ENCODE data around the gene BUB1B.
"Not testable (repeated sequence)": the region's sequence is repeated elsewhere in the genome, so short reads cannot be mapped to it uniquely, and the experiment has no call there.

Gene BUB1B, protein sequence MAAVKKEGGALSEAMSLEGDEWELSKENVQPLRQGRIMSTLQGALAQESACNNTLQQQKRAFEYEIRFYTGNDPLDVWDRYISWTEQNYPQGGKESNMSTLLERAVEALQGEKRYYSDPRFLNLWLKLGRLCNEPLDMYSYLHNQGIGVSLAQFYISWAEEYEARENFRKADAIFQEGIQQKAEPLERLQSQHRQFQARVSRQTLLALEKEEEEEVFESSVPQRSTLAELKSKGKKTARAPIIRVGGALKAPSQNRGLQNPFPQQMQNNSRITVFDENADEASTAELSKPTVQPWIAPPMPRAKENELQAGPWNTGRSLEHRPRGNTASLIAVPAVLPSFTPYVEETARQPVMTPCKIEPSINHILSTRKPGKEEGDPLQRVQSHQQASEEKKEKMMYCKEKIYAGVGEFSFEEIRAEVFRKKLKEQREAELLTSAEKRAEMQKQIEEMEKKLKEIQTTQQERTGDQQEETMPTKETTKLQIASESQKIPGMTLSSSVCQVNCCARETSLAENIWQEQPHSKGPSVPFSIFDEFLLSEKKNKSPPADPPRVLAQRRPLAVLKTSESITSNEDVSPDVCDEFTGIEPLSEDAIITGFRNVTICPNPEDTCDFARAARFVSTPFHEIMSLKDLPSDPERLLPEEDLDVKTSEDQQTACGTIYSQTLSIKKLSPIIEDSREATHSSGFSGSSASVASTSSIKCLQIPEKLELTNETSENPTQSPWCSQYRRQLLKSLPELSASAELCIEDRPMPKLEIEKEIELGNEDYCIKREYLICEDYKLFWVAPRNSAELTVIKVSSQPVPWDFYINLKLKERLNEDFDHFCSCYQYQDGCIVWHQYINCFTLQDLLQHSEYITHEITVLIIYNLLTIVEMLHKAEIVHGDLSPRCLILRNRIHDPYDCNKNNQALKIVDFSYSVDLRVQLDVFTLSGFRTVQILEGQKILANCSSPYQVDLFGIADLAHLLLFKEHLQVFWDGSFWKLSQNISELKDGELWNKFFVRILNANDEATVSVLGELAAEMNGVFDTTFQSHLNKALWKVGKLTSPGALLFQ

DNA sequence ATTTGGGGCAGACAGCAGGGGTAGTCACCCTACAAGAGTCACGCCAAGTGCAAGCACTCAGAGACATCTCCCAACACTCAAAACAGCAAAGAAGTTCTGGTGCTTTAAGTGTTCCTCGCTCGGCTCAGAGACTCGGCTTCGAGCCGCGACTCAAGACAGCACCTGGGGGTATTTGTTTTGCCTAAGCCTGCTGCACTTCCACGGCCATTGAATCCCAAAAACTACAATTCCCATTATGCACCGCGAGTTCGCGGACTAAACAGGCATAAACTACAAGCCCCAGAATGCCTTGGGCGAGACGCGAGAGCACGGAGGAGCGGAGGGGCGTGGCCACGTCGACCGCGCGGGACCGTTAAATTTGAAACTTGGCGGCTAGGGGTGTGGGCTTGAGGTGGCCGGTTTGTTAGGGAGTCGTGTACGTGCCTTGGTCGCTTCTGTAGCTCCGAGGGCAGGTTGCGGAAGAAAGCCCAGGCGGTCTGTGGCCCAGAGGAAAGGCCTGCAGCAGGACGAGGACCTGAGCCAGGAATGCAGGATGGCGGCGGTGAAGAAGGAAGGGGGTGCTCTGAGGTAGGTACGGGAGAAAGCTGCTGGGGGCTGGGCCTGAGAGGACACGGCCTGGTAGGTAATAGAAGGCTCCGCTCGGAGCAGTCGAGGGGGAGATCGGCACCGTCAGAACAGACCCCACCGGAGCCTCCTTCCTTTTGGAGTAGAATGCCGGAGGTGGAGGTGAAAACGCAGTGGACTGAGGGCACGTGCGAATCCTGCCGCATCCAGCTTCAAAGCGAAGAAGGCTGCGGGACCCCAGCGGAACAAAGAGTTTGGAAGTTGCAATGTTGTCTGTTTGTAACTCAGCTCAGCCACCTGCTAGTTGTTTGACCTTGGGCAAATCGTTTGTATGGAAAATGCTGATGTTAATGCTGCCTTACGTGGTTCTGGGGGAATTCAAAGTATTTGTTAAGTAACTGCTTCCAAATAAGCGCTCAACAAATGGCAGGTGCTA, at the start of gene BUB1B:
Gene BUB1B, plus strand, starts transcription at position 381 of the 1,000 bp plus-strand sequence. Its CDS starts 152 bp downstream, at position 533.
- DNase-seq: peak; percentile 96

DNA sequence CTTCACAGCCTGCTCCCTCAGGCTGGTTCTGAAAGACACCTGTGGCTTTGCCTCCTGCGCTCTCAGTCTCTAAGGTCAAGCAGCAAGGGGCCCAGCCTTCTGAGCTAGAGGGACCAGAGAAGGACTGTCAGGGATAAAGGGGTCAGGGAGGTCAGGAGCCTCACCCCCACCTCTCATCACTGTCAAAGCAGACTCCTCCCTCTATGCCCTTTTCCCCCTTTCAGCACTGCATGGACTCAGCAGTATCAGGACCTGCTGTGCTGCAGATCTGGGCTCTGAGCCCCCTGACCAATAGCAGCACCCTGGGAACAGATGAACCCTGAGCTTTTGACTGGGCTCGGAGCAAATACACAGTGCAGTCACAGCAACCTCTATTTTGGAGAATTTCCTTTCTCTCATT, 49.0 kb upstream of the BUB1B start:
- no peak for DNase-seq

DNA sequence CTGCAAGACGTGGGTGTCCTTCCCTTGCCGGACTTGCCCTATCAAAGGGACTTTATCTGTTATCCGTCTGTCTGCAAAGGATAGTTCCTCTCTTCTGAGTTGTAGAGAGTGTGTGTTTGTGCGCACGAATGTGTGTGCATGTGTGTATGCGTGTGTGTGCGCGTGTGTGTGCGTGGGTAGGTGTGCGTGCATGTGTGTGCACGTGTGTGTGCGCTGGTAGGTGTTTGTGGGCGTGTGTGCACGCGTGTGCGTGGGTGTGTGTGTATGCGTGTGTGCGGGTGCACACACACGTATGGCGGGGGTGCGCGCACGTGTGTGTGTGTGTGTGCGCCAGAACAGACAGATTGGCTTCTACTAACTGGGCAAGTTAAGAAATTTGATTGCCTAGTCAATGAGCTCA, 48.1 kb upstream of the BUB1B start:
- DNase-seq: no peak

DNA sequence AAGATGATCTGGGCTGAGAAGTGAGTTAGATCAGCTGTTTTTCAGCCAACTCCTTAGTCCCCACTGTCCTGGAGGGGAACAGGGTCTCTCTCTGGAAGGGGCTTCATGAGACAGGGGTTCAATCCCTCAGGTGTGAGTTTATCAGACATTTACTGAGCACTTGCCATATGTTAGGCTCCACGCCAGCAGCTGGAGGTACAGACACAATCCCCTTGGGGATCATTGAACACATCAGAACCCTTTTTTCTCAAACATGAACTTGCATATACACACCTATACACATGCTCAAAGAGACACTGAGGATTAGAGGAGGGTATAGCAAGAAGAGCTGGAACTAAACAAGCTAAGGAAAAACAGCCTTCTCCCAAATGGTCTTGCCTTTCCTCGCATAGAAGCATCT, 46.7 kb upstream of the BUB1B start:
- no peak for DNase-seq

GRCh38 chr15:40115106-40115505, 45.8 kb upstream of the BUB1B start:
- not testable (repeated sequence) for DNase-seq

DNA sequence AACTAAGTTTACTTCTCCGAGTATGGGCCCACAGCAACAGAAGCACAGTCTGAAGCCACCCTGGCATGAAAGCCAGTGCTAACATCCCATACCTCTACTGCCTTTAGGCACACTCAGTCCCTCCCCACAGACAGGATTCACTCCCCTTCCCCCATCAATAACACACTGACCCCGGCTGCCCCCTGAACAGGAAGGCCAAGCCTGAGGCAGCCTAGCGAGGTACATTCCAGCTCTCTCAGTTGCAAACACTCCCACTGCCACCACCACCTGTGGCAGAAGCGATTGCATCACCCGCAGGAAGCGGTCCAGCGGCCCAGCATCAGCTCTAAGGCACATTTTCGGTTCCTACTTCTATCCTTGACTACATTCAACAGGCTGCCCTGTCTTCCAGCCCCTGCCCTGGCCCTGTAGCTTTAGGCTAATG, 45.2 kb upstream of the BUB1B start:
- peak; percentile 79 for DNase-seq

DNA sequence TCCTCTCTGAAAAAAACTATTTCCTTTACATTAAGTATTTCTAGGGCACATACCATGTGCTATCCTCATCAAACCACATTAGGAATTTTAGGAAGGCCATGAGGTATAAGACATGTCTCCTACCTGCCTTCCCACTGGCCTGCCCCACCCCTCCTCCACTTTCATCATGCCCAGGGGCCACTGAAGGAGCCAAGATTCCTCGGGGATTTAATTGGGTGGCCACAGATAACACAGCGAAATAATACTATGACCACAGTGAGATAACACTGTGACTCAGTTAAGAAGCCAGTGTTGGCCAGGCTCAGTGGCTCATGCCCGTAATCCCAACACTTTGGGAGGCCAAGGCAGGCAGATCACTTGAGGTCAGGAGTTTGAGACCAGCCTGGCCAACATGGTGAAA, 42.4 kb upstream of the BUB1B start:
- no peak for DNase-seq

- DNase-seq: peak; percentile 94
Measured at GRCh38 chr15:40121911-40122638, 38.8 kb upstream of the BUB1B start.

DNA sequence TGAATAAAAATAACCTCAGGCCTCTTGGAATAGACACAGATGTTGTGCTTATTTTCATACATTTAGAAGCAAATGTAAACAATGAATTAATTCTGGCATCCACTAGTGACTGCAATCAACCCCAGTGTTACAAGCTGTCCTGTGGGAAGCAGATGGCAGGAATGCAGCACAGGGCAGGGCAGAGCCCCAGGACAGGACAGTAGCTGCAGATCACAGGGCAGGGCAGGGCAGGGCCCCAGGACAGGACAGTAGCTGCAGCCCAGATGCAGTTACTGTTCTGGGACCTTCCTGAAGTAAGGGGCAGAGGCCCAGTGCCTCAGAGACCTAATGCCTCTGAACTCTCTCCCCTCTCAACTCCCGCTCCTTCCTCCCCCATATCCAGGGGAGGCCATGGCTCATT, 37.9 kb upstream of the BUB1B start:
- not testable (repeated sequence) for DNase-seq

- DNase-seq: not testable (repeated sequence)
Measured at GRCh38 chr15:40123863-40124262, 37.0 kb upstream of the BUB1B start.

- not testable (repeated sequence) for DNase-seq
Measured at GRCh38 chr15:40124333-40124732, 36.5 kb upstream of the BUB1B start.

GRCh38 chr15:40124807-40125285, 36.0 kb upstream of the BUB1B start:
- DNase-seq: not testable (repeated sequence)

- DNase-seq: no peak
Measured at GRCh38 chr15:40125950-40126349, 34.9 kb upstream of the BUB1B start.

DNA sequence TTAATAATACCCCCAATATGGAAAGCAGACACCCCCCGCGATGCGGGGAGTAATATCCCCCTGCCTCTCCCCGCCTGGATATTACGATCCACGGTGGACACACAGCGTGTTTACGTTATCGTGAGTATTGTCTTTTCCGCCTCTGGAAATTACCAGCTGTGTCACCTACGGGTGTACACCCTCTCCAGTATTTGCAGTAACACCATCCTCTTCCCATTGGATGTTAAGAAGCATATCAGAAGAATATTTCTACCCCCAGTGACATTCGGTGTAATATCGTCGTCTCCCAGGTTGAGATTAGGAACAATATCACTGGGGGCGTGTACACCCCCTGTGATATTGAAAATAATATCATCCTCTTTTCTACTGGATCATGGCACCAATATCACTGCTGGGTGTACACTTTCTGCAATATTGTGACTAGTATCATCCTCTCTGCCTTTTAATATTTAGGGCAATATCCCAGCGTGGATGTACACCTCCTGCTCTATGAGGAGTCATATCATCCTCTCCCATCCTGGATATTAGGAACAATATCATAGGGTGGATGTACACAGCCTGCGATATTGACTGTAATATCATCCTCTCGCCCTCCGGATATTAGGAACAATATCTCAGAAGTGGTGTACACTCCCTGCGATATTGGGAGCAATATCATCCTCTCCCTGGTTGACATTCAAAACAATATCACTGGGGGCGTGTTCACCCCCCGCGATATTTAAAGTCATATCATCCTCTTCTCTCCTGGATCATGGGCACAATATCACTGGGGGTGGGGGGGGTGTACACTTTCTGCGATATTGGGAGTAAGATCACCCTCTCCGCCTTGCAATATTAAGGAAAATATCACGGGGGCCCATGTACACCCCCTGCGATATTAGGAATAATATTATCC, 31.9 kb upstream of the BUB1B start:
- DNase-seq: no peak

DNA sequence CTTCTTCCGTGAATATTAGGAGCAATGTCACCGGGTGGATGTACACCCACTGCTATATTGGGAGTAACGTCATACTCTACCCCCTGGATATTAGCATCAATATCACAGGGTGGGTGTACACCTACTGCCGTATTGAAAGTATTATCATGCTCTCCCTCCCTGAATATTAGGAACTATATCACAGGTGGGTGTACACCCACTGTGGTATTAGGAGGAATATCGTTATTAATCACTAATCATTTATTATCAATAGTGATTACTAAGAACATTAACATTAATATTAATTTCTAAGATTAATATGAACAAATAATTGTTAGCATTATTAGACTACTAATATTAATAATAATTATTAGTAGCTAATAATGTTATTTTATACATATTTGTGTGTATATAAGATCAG, 30.8 kb upstream of the BUB1B start:
- DNase-seq: no peak

GRCh38 chr15:40130799-40131502, 29.9 kb upstream of the BUB1B start:
- no peak for DNase-seq

DNA sequence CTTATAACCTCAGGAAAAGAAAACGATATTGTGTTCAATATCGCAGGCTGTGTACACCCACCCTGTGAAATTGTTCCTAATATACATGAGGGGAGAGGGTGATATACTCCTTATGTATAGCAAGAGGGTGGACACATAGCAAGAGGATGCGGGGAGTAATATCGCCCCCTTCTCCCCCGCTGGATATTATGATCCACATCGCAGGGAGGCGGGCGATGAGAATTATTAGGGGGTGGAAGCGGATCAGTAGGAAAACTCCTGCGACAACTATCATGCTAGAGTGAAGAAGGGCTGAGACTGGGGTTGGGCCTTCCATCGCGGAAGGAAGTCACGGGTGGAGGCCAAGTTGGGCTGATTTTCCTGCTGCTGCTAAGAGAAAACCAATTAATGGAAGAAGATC, 27.3 kb upstream of the BUB1B start:
- no peak for DNase-seq

- DNase-seq: no peak
Measured at GRCh38 chr15:40134885-40135284, 26.0 kb upstream of the BUB1B start.

DNA sequence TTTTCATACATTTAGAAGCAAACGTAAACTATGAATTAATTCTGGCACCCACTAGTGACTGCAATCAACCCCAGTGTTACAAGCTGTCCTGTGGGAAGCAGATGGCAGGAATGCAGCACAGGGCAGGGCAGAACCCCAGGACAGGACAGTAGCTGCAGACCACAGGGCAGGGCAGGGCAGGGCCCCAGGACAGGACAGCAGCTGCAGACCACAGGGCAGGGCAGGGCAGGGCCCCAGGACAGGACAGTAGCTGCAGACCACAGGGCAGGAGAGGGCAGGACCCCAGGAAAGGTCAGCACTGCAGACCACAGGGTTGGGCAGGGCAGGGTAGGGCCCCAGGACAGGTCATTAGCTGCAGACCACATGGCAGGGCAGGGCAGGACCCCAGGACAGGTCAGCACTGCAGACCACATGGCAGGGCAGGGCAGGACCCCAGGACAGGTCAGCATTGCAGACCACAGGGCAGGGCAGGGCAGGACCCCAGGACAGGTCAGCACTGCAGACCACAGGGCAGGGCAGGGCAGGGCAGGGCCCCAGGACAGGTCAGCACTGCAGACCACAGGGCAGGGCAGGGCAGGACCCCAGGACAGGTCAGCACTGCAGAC, 24.9 kb upstream of the BUB1B start:
- not testable (repeated sequence) for DNase-seq

All from suppressor macrophage treated with lipopolysaccharide for 4 hours (primary cell).